GM19395 (cell line): ENCODE results near the gene APLF.
"Not testable (repeated sequence)": the region's sequence is repeated elsewhere in the genome, so short reads cannot be mapped to it uniquely, and the experiment has no call there.

Source experiments
- ATAC-seq: cut with Tn5 transposase; IDR thresholded peaks from one replicate; pipeline ENCODE4 v1.9.1; 2021; ENCODE audit warnings: mild to moderate bottlenecking, moderate library complexity; ENCODE audit not compliant: unreplicated experiment

The APLF gene

GRCh38 chr2:68521037-68521436 lies 53.7 kb downstream of the APLF start:
- ATAC-seq: no peak

GRCh38 chr2:68526943-68527342 lies 59.6 kb downstream of the APLF start:
- not testable (repeated sequence) for ATAC-seq

- ATAC-seq: not testable (repeated sequence)
These were observed 60.1 kb downstream of the APLF start for GRCh38 chr2:68527343-68528081.

- not testable (repeated sequence) for ATAC-seq
These were observed 61.8 kb downstream of the APLF start for GRCh38 chr2:68529156-68529555.

GRCh38 chr2:68529651-68530050 lies 62.3 kb downstream of the APLF start:
- not testable (repeated sequence) for ATAC-seq

GRCh38 chr2:68536000-68536399 lies 68.6 kb downstream of the APLF start:
- no peak for ATAC-seq

GRCh38 chr2:68537011-68537410 lies 69.6 kb downstream of the APLF start:
- no peak for ATAC-seq

- no peak for ATAC-seq
These were observed 70.4 kb downstream of the APLF start for GRCh38 chr2:68537809-68538208.

- ATAC-seq: no peak
These were observed 77.4 kb downstream of the APLF start for GRCh38 chr2:68544811-68545210.

GRCh38 chr2:68548396-68548795 lies 81.0 kb downstream of the APLF start:
- ATAC-seq: no peak

- ATAC-seq: no peak
These were observed 85.7 kb downstream of the APLF start for GRCh38 chr2:68553098-68553497.

GRCh38 chr2:68555425-68556206 lies 88.2 kb downstream of the APLF start:
- not testable (repeated sequence) for ATAC-seq

GRCh38 chr2:68556381-68556780 lies 89.0 kb downstream of the APLF start:
- no peak for ATAC-seq

- ATAC-seq: no peak
These were observed 91.2 kb downstream of the APLF start for GRCh38 chr2:68558576-68558975.

GRCh38 chr2:68559692-68560091 lies 92.3 kb downstream of the APLF start:
- ATAC-seq: no peak

GRCh38 chr2:68560545-68560944 lies 93.2 kb downstream of the APLF start:
- ATAC-seq: no peak

GRCh38 chr2:68561372-68561771 lies 94.0 kb downstream of the APLF start:
- ATAC-seq: no peak

GRCh38 chr2:68562934-68563333 lies 95.5 kb downstream of the APLF start:
- ATAC-seq: no peak

- ATAC-seq: no peak
These were observed 97.0 kb downstream of the APLF start for GRCh38 chr2:68564426-68564825.

- no peak for ATAC-seq
These were observed 97.9 kb downstream of the APLF start for GRCh38 chr2:68565273-68565672.

- ATAC-seq: no peak
These were observed 98.5 kb downstream of the APLF start for GRCh38 chr2:68565858-68566257.

GRCh38 chr2:68566362-68566761 lies 99.0 kb downstream of the APLF start:
- no peak for ATAC-seq
